ENCODE results near the gene MARVELD2.
"Not testable (repeated sequence)": the region's sequence is repeated elsewhere in the genome, so short reads cannot be mapped to it uniquely, and the experiment has no call there.

DNA sequence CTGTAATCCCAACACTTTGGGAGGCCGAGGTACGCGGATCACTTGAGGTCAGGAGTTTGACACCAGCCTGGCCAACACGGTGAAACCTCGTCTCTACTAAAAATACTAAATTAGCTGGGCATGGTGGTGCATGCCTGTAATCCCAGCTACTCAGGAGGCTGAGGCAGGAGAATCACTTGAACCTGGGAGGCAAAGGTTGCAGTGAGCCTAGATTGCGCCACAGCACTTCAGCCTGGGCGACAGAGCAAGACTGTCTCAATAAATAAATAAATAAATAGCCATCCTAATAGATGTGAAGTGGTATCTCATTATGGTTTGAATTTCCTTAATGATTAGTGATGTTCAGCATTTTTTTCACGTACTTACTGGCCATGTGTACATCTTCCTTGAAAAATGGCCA lies 35.6 kb downstream of the MARVELD2 start:
- not testable (repeated sequence) for TF ChIP-seq POLR2A (IDR thresholded peaks at IDR 0.05; ENCODE audit: insufficient read depth in 1 of 2, low read depth in 2 of 2, low read length in 2 of 2); ZNF335 (CRISPR knock-in tag; IDR thresholded peaks at IDR 0.05)
- TF ChIP-seq, protein P1, sequence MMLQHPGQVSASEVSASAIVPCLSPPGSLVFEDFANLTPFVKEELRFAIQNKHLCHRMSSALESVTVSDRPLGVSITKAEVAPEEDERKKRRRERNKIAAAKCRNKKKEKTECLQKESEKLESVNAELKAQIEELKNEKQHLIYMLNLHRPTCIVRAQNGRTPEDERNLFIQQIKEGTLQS (CRISPR knock-in tag; IDR thresholded peaks at IDR 0.05): not testable (repeated sequence)

All from HepG2 (cell line).